Measurements from ENCODE around the gene LRRC8D.

The LRRC8D gene

GRCh38 chr1:89834083-89834704, 13.4 kb downstream of the LRRC8D start:
- no peak for DNase-seq

- no peak for DNase-seq
Measured at GRCh38 chr1:89836252-89837035, 15.6 kb downstream of the LRRC8D start.

GRCh38 chr1:89837036-89837481, 16.2 kb downstream of the LRRC8D start:
- no peak for DNase-seq

- no peak for DNase-seq
Measured at GRCh38 chr1:89837510-89837909, 16.7 kb downstream of the LRRC8D start.

GRCh38 chr1:89839516-89839915, 18.7 kb downstream of the LRRC8D start:
- DNase-seq: peak; percentile 31

GRCh38 chr1:89841507-89841906, 20.7 kb downstream of the LRRC8D start:
- DNase-seq: no peak

- DNase-seq: no peak
Measured at GRCh38 chr1:89842567-89843272, 21.9 kb downstream of the LRRC8D start.

GRCh38 chr1:89843273-89844130, 22.7 kb downstream of the LRRC8D start:
- peak; percentile 74 for DNase-seq

GRCh38 chr1:89844241-89844807, 23.5 kb downstream of the LRRC8D start:
- DNase-seq: no peak

- no peak for DNase-seq
Measured at GRCh38 chr1:89844860-89845259, 24.0 kb downstream of the LRRC8D start.

GRCh38 chr1:89847191-89847729, 26.4 kb downstream of the LRRC8D start:
- no peak for DNase-seq

GRCh38 chr1:89850844-89851415, 30.1 kb downstream of the LRRC8D start:
- DNase-seq: no peak

- no peak for DNase-seq
Measured at GRCh38 chr1:89854140-89854539, 33.3 kb downstream of the LRRC8D start.

- DNase-seq: peak; percentile 47
Measured at GRCh38 chr1:89855413-89856123, 34.7 kb downstream of the LRRC8D start.

- no peak for DNase-seq
Measured at GRCh38 chr1:89863165-89863830, 42.5 kb downstream of the LRRC8D start.

- no peak for DNase-seq
Measured at GRCh38 chr1:89865498-89866382, 44.9 kb downstream of the LRRC8D start.

GRCh38 chr1:89866568-89866967, 45.7 kb downstream of the LRRC8D start:
- no peak for DNase-seq

GRCh38 chr1:89870998-89871397, 50.2 kb downstream of the LRRC8D start:
- no peak for DNase-seq

GRCh38 chr1:89871768-89872473, 51.1 kb downstream of the LRRC8D start:
- DNase-seq: no peak
